LHCN-M2 (cell line): ENCODE results near the gene ATXN7L1. TPM values are rescaled to one million over a fixed set of nuclear protein-coding genes. Genes with fewer than 3 reads are reported as not detected.

Source experiments
- DNase-seq: peaks from one replicate; pipeline ENCODE4 v3.0.0-alpha.2; 2012; ENCODE audit warnings: low read depth
- total RNA-seq: library from RNA; depleted of rRNA; stranded (reverse); fragments of >200 nt; gene quantifications from 2 replicates; pipeline ENCODE4 v1.2.3, GENCODE V29; 2014

The ATXN7L1 gene
- total RNA-seq, 1 experiment from 2014 or later = 6.4 TPM

DNA sequence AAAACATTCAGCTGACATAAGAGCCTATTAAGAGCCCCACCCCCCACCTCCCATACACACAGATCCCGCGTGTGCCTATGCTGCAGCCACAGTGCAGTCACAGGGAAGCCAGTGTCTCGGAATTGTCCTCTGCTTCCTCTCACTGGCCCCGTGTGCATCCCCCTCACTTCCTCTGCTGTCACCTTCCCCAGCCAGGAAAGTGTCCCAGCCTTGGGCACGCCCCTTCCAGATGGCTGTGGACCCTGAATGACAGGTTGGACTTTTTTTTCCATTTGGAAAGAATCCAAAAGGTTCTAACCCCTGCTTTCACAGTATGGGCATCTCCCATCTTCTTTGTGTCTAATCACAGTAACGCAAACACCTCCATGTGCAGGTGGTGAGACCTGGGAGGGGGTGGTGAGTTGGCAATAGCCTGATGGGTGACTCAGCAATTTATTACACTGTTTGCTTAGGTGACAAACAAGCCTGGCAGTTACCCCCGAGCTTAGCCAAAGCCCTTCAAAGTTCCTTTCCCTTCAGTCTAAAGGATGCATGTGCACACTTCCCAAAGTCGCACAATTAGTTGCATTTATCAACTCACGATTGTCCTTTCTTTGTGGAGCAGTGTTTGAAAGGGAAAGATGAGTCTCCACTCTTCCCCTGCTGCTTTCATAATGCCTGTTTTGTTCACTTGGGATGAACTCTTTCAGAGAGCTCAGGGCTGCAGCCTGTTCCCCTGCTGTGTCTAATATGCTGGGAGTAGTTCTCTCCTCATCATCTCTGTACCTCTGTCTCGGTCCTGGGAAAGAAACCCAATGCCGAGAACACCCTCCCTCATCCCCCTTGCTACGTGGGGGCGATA, 227.6 kb downstream of the ATXN7L1 start:
- no peak for DNase-seq

DNA sequence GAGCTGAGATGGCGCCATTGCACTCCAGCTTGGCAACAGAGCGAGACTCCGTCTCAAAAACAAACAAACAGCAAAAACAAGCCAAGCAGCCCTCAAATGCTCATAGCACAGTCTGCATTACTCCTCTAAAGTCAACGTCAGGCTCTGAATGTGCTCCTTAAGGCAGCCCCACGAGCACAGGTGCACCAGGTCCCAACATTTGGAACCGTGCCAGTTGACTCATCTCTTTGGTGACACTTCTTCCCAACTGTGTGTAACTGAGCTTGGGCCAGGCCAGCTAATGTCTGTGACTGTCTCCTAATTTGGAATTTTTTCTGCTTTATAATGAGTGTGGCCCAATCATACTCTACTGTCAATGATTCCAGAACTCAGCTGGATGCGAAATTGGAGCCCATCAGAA, 228.8 kb downstream of the ATXN7L1 start:
- DNase-seq = peak; percentile 23

- DNase-seq = no peak
Observed at GRCh38 chr7:105644937-105645336, 231.5 kb downstream of the ATXN7L1 start.

GRCh38 chr7:105643851-105644250, 232.5 kb downstream of the ATXN7L1 start:
- no peak for DNase-seq

DNA sequence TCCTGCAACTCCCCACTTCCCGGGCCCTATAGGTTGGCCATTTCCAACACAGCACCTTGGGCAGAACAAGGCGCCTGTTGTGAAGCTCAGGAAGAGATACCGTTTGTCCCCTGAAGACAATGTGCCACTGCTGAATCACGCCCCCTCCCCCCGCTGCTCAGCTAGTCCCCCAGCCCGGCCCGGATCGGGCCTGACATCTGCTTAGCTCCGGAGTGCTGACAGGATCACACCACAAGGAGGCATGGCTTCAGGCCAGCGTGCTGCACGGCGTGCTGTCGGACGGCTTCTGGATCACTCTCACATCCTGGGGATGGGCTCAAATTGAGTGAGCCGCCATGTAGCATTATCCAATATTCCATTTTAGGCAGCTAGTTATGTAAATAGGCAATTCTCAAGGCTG, 233.0 kb downstream of the ATXN7L1 start:
- no peak for DNase-seq

DNA sequence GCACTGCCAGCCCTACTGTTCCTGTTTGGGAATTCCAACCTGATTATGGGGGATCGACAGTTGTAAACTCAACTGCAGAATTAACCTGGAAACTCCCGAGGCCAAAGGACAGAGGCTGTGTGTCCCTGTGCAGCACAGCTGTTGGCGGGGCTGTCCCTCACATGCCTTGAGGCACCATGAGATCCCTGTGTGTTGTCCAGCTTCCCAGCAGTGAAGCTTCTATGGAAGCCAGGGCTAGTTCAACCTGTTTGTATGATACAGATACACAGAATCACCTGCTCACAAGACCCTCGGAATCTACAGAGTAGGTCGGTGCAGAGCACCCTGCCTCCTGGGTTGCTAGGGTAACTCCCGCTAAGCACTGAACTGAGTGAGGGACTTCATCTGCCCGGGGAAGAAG, 234.1 kb downstream of the ATXN7L1 start:
- no peak for DNase-seq

DNA sequence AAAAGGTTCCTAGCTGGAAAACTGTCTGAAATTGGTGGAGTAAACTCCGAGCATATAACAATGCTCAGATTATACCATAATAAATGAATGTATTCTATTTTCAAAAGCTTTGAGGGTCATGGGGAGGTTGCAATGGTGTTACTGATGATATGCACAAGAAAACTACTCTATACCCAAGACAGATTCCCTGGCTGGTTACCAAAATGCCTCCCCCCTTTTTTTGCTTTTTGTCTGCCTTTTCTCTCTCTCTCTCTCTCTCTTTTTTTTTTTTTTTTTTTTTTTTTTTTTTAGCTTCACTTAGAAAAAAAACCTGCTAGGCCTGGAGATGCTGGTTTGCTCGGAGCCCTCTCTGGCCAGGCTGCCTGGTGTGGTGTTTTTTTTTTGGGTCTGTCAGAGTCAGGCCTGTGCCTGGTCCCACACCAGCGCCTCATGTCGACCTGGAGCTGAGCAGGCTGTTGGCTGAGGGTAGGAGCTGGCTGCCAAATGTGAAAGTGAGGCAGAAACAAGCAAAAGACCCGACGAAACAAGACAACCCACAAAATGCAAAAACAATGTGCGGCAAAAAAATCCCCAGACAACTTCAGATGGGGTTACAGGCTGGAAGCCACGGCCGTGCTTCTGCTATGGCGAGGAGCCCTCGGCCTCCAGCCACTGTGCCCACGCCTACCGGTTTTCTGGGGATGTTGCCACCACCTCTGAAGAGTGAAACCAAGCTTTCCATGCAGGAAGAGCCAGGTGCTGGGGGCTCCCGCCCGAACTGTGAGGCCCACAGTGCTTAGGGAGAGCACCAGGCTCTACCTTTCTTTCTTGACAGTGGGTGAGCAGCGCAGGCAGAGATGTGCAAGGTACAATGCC, 235.2 kb downstream of the ATXN7L1 start:
- no peak for DNase-seq

DNA sequence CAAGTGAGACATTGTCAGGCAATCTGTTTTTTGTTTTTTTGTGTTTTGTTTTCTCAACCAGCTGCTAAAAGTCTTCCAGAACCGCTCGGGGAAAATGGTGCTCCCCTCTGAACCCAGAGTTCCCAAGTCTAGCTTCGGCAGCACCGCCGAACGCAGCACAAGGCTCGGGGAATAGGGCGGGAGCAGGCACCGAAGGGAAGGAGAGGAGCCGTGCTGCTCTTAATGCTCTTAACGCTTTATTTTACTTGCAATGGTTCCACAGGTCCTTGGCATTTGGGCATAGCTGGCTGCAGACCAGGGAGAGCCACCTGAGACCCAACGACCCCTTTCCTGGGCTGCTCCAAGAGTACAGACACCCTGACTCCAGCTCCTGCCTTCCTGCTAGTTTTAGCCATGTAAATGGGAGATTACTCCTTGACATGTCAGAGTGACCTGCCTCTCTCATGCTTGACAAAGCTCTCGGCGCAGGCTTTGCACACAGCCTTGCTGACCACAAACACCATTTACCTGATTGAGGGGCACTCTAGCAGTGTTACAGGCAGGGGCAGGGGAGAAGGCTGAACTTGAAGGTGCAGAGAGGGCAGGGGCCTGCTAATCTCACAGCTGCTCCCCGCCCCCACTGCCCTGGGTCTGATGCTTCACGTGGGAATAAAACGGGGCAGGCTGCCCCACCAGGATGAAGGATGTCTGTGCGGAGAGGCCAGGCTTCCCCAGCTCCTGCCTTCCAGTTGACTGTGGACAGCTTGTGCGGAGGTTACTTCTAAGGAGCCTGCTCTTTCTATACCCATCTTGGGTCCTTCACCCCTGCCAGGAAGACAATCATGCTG, 236.5 kb downstream of the ATXN7L1 start:
- DNase-seq = no peak

DNA sequence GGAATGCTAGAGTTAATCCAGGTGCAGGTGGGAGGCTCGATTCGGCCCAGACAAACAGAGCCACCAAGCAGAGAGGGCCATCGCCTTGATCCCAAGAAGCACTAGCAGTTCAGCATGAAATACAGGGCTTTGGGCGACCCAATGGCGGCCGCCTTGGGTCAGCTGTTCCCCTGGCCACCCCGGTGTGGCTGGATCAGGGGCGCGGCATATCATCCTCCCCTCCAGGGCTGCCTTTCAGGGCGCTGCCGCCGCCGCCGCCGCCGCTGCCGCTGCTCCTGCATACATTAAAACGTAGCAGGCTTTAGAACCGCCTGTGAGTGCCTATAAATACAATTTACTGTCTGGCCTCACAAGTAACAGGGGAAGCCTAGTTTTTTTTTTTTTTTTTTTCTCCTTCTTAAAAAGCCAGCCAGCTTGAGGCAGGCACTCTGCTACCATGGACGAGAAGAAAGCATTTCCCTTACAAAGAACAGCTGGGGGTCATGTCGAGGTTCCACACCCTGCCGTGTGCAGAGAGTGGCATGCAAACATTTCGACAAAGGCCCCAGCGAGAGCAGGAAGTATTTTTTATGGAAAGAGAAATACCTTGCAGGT, 237.4 kb downstream of the ATXN7L1 start:
- DNase-seq = no peak

DNA sequence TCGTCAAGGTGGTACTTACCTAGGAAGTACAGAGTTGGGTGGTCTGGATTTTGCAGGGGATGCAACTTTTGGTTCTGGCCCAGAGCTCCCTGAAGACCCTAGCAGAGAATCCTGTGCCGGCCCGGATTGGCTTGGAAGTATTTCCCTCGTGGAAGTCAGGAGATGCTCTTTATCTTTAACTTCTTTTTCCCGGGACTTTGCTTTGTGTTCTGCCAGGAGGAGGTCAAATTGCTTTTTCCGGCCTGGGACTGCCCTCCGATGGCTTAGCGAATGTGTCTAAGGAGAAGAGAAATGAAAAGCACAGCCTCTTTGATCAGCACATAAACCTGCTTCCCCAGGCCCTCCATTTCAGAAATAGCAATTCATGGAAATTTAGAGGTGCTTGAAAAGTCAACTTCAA, 238.1 kb downstream of the ATXN7L1 start:
- DNase-seq = no peak

GRCh38 chr7:105637755-105638154, 238.6 kb downstream of the ATXN7L1 start:
- no peak for DNase-seq

- no peak for DNase-seq
Observed at GRCh38 chr7:105636982-105637381, 239.4 kb downstream of the ATXN7L1 start.

GRCh38 chr7:105635197-105635596, 241.2 kb downstream of the ATXN7L1 start:
- DNase-seq = no peak

DNA sequence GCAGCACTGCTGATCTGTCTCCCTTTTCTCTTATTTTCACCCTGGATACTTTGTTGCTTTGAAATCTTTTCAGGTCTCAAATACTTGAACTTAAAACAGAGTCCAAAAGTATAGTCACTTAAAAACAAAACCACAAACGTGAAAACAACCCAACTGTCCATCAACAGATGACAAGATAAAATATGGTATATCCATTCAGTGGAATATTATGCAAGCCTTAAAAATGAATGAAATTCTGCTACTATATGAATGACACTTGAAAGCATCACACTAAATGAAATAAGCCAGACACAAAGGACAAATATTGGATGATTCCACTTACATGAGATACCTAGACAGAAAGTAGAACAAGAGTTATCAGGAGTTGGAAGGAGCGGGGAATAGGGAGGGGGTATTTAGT, 250.4 kb downstream of the ATXN7L1 start:
- no peak for DNase-seq

DNA sequence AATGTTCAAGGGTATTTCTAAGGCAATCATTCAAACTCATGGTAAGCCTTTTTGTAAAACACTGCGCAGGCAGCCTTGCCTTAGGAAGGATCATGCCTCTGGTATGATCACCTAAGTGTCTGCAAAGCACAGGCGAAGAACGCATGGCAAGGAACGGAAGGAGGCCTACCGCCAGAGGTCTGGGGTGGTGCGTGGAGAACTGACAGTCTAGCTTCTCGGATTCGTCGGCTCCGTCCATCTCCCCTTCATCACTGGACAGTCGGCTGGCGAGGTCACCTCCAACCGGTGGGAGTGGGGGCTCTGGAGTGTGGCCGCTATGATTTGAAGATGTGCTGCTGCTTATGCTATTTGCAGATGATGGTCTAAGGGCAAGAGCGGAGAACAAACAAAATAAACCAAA, 252.5 kb downstream of the ATXN7L1 start:
- DNase-seq = no peak

DNA sequence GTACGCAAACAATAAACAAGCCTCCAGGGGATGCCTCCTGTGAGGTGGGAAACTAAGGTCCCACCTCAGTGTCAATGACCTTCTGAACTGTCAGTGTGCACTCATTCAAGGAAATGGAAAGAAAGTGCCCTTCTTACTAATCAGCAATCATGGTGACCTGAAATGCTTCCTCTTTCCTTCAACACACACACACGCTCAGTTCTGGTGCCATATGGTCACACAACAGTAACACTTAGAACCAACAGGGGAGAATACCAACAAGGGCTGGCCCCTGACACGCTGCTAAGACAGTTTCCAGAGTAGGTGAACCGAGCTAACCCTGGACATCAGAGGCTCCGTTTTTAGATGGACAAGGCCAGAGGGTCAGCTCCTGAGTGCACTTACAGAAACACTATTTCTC, 253.0 kb downstream of the ATXN7L1 start:
- no peak for DNase-seq

- no peak for DNase-seq
Observed at GRCh38 chr7:105622106-105622731, 254.2 kb downstream of the ATXN7L1 start.

DNA sequence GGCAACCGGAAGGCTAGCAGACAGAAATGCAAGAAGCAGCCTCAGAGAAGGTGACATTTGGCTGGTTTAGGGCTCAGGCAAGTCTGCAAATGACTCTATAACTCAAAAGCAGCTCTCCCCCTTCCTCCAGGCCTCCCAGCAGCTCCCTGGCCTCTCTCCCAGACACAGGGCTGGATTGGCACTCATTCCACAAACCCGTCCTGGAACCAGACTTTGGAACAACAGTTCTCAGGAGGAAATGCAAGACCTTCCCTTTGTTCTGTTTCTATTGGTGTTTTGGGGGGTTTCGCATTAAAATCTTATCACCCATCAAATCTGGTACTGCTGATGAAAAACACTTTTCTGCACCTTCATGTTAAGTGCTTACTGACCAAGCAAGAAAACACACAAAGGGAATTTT, 254.8 kb downstream of the ATXN7L1 start:
- no peak for DNase-seq

- no peak for DNase-seq
Observed at GRCh38 chr7:105621176-105621575, 255.2 kb downstream of the ATXN7L1 start.

GRCh38 chr7:105619590-105619989, 256.8 kb downstream of the ATXN7L1 start:
- DNase-seq = no peak

DNA sequence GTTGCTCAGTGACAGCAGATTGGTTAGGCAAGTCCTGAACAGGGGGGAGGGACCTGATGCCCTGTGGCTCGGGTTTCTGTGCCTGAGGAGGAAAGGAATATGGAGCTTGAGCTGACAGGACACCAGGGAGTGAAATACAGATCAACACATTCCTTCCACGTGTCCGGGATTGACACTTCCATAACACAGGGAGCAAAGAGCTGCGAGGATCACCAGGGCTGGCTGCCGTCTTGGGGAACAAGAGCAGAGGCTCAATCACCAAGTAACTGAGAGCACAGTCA, 258.4 kb downstream of the ATXN7L1 start:
- DNase-seq = no peak
